ENCODE data around the gene ADISSP. TPM values are rescaled to one million over a fixed set of nuclear protein-coding genes. Genes with fewer than 3 reads are reported as not detected.
A peak's percentile ranks its signal among the peaks of the same experiment; 100 is the strongest.

The ADISSP gene
- total RNA-seq, 1 donor from 2014 or later: 34.8 TPM

GRCh38 chr20:3778976-3779375, 11.4 kb upstream of the ADISSP start:
- no peak for DNase-seq (ENCODE audit: low read depth)
- no peaks in the 10 kb centered on the region for H3K36me3 ChIP-seq (ENCODE audit: control insufficient read depth, insufficient read depth, low read length)
- no peak for TF ChIP-seq CTCF (IDR thresholded peaks at IDR 0.05; ENCODE audit: insufficient read depth, low read length, poor library complexity, severe bottlenecking)
- peaks cover 20% of the 10 kb centered on the region for H3K27me3 ChIP-seq (ENCODE audit: control insufficient read depth, insufficient read depth, low read length)
- H3K4me3 ChIP-seq (ENCODE audit: low read depth, low read length): no peak overlapping the region

- Histone ChIP-seq H3K36me3 (ENCODE audit: control insufficient read depth, insufficient read depth, low read length) (no peaks in the 10 kb centered on the region), H3K27me3 (ENCODE audit: control insufficient read depth, insufficient read depth, low read length) (peaks cover 20% of the 10 kb centered on the region), H3K4me3 (ENCODE audit: low read depth, low read length) (peak overlapping the region; percentile 30)
- TF ChIP-seq CTCF (IDR thresholded peaks at IDR 0.05; ENCODE audit: insufficient read depth, low read length, poor library complexity, severe bottlenecking): no peak
- DNase-seq (ENCODE audit: low read depth): no peak
These were observed 10.4 kb upstream of the ADISSP start for GRCh38 chr20:3777716-3778629.

- H3K4me3 ChIP-seq (ENCODE audit: low read depth, low read length): peak overlapping the region; percentile 30
- no peak for DNase-seq (ENCODE audit: low read depth)
- TF ChIP-seq CTCF (IDR thresholded peaks at IDR 0.05; ENCODE audit: insufficient read depth, low read length, poor library complexity, severe bottlenecking): no peak
- H3K36me3 ChIP-seq (ENCODE audit: control insufficient read depth, insufficient read depth, low read length): no peaks in the 10 kb centered on the region
- H3K27me3 ChIP-seq (ENCODE audit: control insufficient read depth, insufficient read depth, low read length): peaks cover 20% of the 10 kb centered on the region
These were observed 9.8 kb upstream of the ADISSP start for GRCh38 chr20:3777381-3777715.

GRCh38 chr20:3775457-3776108, 8.0 kb upstream of the ADISSP start:
- Histone ChIP-seq H3K27me3 (ENCODE audit: control insufficient read depth, insufficient read depth, low read length) (peaks cover 20% of the 10 kb centered on the region), H3K4me3 (ENCODE audit: low read depth, low read length) (no peak overlapping the region), H3K36me3 (ENCODE audit: control insufficient read depth, insufficient read depth, low read length) (no peaks in the 10 kb centered on the region)
- DNase-seq (ENCODE audit: low read depth): no peak
- TF ChIP-seq CTCF (IDR thresholded peaks at IDR 0.05; ENCODE audit: insufficient read depth, low read length, poor library complexity, severe bottlenecking): no peak

- Histone ChIP-seq H3K36me3 (ENCODE audit: control insufficient read depth, insufficient read depth, low read length) (no peaks in the 10 kb centered on the region), H3K4me3 (ENCODE audit: low read depth, low read length) (no peak overlapping the region), H3K27me3 (ENCODE audit: control insufficient read depth, insufficient read depth, low read length) (no peaks in the 10 kb centered on the region)
- DNase-seq (ENCODE audit: low read depth): no peak
- no peak for TF ChIP-seq CTCF (IDR thresholded peaks at IDR 0.05; ENCODE audit: insufficient read depth, low read length, poor library complexity, severe bottlenecking)
These were observed 4.1 kb upstream of the ADISSP start for GRCh38 chr20:3771552-3772058.

All from kidney epithelial cell (primary cell).